ENCODE measurements around the gene SPESP1.

SPESP1 gene

DNA sequence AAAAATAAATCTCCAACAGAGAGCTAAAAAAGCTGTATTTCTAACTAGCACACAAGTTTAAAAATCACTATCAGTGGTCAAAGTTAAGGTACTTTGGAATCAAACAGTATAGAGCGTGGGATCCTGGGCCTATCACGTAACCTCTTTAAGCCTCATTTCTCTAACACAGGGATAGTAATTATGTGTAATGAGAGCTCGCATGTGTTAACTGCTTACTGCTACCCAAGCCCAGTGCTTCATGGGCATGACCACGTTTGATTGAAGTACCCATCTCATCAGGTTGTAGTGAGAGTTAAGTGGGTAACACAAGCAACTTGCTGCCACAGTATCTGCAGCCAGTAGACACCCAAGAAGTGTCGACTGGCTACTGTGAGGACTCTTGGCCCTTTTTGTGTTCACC is 56.0 kb downstream of the SPESP1 start:
- no peak for DNase-seq
- in situ Hi-C loops (cut with HindIII; ENCODE audit: low pct_ligation_motif_present, low pct_unique_long_range_greater_than_20kb, low sequenced_read_pairs) = no loop called here

DNA sequence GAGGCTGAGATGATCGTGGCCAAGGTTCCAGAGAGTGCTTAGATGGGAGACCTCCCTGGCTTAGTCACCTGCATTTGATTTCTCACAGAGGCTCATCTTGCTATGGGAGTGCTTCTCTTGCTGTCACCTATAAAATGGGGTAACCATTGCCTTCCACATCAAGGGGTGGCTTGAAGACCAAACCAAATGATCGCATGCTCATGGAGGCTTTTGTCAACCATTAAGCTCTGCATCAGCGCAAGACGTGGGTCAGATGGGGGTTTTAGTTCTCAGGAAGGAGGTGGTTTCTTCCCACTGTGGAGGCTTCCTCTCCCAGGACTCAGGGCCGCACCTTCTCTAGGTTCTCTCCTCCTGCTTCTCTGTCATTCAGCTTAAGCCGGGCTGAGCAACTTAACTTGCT is 56.8 kb downstream of the SPESP1 start:
- DNase-seq = no peak
- in situ Hi-C loops (cut with HindIII; ENCODE audit: low pct_ligation_motif_present, low pct_unique_long_range_greater_than_20kb, low sequenced_read_pairs) = no loop called here

DNA sequence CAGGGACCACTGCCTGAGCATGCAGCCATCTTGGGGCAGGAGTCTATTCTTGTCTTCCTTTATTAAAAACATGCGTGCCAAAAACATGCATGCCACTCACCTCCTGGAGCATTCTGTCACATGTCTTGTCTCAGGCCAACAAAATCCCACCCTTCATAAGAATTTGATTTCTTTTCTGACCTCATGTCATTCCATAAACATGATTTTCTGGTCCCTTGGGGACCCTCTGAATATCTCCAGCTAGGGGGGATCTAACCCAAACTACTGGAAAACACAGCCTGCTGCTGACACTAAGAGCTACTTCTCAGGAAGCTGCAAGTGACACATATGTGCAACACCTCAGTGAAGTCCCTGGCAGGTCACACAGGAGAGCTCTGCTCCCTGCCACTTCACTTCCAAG is 57.4 kb downstream of the SPESP1 start:
- in situ Hi-C loops (cut with HindIII; ENCODE audit: low pct_ligation_motif_present, low pct_unique_long_range_greater_than_20kb, low sequenced_read_pairs) = no loop called here

DNA sequence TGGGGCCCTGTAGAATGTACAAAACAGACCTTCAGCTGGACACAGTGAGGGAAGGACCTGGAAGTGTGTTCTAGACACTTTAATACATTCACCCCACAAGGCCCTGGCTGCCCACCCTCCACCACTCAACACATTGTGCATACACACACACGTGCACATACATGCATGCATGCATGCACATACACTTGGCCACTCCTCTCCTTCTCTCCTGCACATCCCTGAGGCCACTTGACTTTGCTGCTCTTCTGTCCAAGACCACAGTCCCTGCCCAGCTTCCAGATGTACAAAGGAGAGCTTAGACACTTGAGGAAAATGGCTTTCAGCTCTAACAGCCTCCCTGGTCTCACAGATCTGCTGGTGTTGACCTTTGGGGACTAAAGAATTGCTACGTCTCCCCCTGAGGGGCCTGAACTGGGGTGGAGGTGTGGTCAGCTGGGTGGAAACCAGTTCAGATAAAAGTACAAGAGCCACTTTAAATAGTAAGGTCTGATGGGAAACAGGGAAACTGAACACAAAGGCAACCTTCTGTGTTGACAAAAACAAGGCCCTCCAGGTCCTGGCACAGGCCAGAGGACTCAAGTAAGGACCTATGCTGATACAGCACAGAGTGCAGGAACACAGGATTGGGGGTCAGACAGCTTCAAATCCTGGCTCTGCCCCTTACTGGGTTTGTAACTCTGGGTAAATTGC is 59.4 kb downstream of the SPESP1 start:
- in situ Hi-C loops (cut with HindIII; ENCODE audit: low pct_ligation_motif_present, low pct_unique_long_range_greater_than_20kb, low sequenced_read_pairs) = no loop called here
- no peak for DNase-seq

More for the DNA sequence above, 57.4 kb downstream of the SPESP1 start:
- no peak for DNase-seq

DNA sequence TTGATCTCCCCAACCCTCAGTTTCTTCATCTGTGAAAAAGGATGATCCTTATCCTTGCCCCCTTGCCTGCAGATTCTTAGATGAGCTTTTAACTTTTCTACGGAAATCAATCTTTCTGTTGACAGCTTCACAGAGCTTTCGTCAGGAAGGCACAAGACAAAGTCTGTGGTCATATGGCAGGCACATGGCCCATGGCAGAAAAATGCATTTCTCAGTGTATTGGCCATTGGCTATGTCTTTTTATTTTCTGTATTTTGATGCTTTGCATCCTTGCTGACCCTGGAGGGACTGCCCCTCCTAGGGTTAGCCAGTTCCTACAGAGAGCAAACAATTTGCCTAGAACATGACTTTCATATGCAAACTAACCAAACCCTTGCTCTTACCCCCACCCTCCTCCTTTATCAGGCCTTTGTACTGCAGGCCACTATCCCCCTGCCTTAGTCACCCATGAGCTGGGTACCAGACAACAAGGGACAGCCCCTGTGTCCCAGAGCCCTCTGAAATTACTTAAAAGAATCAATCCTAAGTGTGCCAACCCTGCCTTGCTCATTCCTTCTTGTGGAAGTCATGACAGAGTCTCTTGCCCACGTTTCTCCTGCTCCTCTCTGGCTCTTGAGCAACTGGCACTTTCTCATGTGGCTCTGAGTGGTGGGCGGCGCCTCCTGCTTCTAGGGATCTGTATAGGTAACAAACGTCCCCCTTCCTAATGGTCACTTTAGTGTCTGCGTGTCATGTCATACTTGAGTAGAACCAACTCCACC is 60.1 kb downstream of the SPESP1 start:
- no peak for DNase-seq
- in situ Hi-C loops (cut with HindIII; ENCODE audit: low pct_ligation_motif_present, low pct_unique_long_range_greater_than_20kb, low sequenced_read_pairs) = no loop called here

DNA sequence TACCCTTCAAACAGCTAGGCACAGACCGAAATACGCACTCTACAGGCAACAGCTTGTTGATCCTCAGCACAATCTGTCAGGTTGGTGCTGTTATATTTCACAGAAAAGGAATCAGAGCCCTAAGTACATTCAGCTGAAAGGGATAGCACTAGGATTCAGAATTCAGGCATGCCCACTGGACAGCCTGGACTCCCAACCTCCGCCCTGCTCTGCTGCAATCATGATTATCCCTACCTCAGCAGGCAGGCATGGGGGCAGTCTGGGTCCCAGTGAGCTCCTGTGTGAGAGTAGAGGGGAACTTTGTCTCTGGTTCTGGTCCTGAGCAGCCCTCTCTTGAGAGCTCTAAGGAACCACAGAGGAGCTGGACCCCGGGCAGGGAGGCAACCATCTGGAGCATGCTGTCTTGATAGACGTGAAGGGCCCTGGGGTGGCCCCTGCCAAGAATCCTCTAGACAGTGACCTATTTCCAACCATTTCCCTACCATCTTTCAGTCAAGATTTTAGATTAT is 60.7 kb downstream of the SPESP1 start:
- in situ Hi-C loops (cut with HindIII; ENCODE audit: low pct_ligation_motif_present, low pct_unique_long_range_greater_than_20kb, low sequenced_read_pairs) = no loop called here

DNA sequence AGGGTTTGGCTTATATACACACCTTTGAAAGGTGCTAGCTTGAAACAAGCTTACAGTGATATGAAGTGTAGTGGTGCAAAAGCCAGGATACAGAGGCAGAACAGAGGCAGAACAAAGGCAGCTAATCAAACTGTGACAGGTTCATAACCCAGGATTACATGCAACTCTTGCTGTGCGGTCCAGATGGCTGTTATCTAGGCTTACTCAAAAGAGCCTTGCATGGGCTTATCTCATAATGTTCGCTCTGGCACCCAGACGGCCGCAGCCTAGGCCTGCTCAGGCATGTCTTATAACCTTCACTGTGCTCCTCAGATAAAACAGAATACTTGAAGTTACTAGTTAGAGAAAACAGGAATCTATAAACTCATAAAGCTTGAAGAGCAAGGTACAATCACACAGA is 61.4 kb downstream of the SPESP1 start:
- in situ Hi-C loops (cut with HindIII; ENCODE audit: low pct_ligation_motif_present, low pct_unique_long_range_greater_than_20kb, low sequenced_read_pairs) = no loop called here
- no peak for DNase-seq

More for the DNA sequence above, 60.7 kb downstream of the SPESP1 start:
- DNase-seq = no peak

DNA sequence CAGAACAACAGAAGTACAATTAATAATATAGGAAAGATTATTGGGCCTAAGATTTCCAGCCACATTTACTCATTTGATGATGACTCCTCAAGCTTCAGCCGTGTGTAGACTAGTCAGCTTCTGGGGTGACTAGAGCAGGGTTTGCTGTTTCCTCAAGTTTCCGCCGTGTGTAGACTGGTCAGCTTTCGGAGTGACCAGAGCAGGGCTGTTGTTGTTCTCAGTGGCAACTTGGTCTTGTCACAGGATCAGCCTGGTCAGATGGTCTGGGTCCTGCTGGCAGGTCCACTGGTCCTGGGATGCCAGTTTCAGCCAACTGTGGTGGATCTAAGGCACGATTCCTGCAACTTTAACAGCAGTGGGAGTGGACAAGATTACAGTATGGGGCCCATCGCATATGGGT is 62.4 kb downstream of the SPESP1 start:
- in situ Hi-C loops (cut with HindIII; ENCODE audit: low pct_ligation_motif_present, low pct_unique_long_range_greater_than_20kb, low sequenced_read_pairs) = no loop called here

DNA sequence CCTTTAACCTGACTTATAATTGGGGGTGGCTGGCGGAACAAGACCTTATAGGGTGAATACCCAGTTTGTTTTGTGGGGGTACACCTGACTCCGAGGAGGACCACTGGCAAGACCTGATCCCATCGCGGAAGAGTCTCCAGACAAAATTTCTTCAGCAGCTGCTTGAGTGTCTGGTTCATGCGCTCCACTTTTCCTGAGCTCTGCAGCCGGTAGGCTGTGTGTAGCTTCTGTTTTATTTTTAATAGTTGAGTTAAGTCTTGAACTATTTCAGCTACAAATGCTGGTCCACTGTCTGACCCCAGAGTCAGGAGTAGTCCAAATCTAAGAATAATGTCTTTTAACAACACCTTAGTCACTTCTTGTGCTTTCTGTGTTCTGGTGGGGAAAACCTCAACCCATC is 63.0 kb downstream of the SPESP1 start:
- in situ Hi-C loops (cut with HindIII; ENCODE audit: low pct_ligation_motif_present, low pct_unique_long_range_greater_than_20kb, low sequenced_read_pairs) = no loop called here
- DNase-seq = no peak

More for the DNA sequence above, 62.4 kb downstream of the SPESP1 start:
- DNase-seq = no peak

DNA sequence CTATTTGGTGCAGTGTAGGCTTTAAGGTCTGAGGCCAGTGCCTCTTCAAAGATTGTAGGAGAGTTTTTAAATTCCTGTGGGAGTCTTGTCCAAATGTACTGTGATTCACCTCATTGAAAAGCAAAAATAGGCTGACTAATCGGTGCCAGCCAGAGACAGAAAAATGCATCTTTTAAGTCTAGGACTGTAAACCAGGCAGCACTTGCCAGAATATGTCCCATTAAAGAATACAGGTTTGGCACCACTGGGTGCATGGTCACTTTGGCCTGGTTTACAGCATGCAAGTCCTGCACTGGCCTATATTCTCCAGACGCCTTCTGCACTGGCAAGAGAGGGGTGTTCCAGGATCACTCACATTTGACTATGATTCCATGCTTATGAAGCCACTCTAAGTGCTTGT is 63.8 kb downstream of the SPESP1 start:
- in situ Hi-C loops (cut with HindIII; ENCODE audit: low pct_ligation_motif_present, low pct_unique_long_range_greater_than_20kb, low sequenced_read_pairs) = no loop called here
- peak; percentile 4 for DNase-seq

DNA sequence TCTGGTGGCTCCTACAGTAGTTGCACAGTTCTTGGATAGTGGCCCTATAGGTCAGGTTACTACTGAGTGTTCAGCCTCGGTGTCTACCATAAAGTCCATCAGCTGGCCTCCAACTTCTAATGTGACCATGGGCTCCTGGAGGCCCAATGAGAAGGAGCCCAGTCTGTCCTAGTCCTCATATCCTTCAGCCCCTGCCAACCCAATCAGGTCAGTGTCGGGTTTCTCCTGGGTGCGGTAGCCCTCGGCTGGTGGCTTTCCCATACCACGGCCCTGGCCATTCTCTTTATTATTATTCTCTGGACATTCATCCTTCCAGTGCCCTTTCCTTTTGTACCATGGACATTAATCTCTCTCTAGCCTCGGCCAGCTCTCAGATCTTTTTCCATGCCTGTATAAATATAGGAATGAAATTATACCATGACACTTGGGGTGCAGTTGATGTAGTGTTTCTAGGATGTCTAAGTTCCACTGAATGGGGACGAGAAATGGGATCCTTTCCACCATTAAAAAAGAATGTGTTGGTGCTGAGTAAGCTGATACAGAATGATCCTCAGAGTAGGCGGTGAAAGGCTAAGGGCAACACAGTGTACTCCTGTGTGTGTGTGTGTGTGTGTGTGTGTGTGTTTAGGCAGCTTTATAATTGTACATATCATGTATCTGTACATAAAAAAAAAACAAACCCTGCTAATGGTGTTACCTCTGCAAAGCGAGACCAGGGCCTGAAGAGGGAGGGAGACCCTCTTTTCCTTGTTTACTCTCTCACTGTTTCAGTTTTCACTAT is 64.8 kb downstream of the SPESP1 start:
- in situ Hi-C loops (cut with HindIII; ENCODE audit: low pct_ligation_motif_present, low pct_unique_long_range_greater_than_20kb, low sequenced_read_pairs) = no loop called here
- DNase-seq = no peak
